SH-SY5Y (cell line): ENCODE results near the gene TSPAN13.

Experiments used
- GATA2 ChIP-seq: IDR thresholded peaks from 2 replicates; pipeline ENCODE4 v1.6.1; 2011; ENCODE audit warnings: mild to moderate bottlenecking, low read depth, low read length
- GATA3 ChIP-seq: IDR thresholded peaks from 2 replicates; pipeline ENCODE4 v1.6.1; 2011; ENCODE audit warnings: low read depth, mild to moderate bottlenecking, low read length, moderate library complexity

GRCh38 chr7:16773884-16774283, 20.3 kb downstream of the TSPAN13 start:
- TF ChIP-seq GATA3 (no peak), GATA2 (no peak)
